GM21723 (cell line): ENCODE measurements around the gene ADAM33.

ENCODE experiments used
- ATAC-seq: cut with Tn5 transposase; IDR thresholded peaks from one replicate; pipeline ENCODE4 v1.9.1; 2021; ENCODE audit warnings: mild to moderate bottlenecking, moderate library complexity; ENCODE audit not compliant: unreplicated experiment

ADAM33 gene, protein sequence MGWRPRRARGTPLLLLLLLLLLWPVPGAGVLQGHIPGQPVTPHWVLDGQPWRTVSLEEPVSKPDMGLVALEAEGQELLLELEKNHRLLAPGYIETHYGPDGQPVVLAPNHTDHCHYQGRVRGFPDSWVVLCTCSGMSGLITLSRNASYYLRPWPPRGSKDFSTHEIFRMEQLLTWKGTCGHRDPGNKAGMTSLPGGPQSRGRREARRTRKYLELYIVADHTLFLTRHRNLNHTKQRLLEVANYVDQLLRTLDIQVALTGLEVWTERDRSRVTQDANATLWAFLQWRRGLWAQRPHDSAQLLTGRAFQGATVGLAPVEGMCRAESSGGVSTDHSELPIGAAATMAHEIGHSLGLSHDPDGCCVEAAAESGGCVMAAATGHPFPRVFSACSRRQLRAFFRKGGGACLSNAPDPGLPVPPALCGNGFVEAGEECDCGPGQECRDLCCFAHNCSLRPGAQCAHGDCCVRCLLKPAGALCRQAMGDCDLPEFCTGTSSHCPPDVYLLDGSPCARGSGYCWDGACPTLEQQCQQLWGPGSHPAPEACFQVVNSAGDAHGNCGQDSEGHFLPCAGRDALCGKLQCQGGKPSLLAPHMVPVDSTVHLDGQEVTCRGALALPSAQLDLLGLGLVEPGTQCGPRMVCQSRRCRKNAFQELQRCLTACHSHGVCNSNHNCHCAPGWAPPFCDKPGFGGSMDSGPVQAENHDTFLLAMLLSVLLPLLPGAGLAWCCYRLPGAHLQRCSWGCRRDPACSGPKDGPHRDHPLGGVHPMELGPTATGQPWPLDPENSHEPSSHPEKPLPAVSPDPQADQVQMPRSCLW

DNA sequence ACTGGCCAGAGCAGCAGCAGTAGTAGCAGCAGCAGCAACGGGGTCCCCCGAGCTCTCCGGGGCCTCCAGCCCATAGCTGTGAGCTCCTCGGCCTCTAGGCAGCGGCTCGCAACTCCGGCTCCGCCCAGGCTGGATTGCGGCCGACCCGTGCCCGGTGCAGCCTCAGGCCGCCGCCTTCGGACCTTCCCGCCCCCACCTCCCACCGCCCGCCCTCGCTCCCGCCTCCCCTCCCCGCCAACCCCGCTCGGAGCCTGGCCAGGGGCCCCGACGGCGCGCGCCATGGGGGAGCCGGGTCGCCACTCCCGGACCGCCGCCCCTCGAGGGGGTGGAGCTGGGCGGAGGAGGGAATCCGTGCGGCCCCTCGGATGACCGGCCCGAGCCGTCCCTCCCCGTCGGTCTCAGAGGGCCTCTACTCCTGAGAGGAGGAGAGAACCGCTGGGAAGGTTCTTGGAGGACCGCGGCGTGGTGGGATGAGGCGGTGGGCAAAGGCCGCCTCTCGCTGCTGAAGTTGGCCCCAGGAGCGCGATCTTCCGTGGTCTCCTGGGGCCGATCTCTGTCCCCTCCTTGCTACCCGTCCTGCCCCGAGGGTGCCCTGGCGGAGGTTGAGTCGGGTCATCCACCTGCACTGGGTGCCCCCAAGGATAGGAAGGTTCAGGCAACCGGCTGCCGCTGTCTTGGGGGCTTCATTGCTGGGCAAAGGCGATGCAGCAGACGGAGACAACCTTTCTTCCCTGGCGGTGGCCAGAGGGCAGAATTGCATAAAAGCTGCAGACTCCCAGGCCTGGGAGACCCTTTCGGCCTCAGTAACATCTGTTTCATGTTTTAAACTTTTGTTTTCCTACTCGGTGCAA, at the start of gene ADAM33:
TSS of gene ADAM33 (minus strand) at position 80 of the 851 bp plus-strand sequence. CDS start at position 74, 6 bp downstream.
- ATAC-seq, result no peak

DNA sequence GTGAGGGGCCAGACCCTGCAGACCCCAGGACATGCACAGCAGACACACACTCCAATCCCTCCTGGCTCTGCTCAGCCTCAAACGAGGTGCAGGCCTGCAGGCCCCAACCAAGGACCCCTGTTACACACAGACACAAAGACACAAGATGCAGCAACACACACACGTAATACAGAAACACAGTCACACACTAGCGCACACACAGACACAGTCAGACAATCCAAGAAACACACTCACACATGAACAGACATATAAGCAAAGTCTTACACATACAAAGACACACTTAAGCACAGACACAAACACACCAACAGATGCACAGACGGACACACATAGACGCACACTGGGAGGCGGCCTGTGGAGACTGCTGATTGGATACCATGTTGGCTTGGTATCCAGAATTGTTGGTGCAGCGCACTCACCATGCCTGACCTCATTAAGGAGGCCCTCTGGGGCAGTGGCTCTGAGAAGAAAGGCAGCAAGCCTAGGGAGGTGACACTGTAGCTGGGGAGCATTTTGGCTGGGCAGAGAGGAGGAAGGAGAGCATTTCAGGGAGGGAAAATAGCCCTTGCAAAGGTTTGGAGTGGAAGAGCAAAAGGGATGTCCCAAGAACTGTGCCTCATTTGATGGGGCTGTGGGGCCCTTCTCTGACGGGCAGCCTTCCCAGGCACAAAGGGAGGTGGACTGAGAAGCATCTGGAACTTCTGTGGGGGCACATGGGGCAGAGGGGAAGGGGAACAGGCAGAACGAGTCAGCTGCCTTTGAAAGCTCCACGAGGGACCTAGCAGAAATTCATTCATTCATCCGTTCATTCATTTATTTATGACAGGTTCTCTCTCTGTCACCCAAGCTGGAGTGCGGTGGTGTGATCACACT, 49.2 kb upstream of the ADAM33 start:
- ATAC-seq, result no peak

GRCh38 chr20:3729811-3730540, 48.2 kb upstream of the ADAM33 start:
- no peak for ATAC-seq

GRCh38 chr20:3729378-3729777, 47.6 kb upstream of the ADAM33 start:
- no peak for ATAC-seq

- ATAC-seq, result no peak
Measured at GRCh38 chr20:3728876-3729275, 47.1 kb upstream of the ADAM33 start.

DNA sequence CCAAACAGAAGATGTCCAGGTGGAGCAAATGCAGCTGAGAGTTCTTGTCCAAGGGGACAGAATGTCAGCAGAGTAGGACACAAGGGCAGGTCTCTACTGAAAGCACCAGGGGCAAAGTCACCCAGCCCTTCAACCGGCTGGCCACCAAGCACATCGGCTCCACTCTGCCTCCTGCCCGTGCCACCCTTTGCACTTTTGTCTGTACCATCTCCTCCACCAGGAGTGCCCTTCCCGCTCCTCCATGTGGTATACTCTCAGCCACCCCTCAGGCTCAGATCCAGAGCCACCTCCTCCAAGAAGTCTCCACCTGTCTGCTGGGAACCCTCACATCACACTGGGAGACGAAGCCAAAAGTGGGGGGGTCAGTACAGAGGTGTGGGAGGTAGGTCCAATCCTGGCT, 46.5 kb upstream of the ADAM33 start:
- no peak for ATAC-seq

DNA sequence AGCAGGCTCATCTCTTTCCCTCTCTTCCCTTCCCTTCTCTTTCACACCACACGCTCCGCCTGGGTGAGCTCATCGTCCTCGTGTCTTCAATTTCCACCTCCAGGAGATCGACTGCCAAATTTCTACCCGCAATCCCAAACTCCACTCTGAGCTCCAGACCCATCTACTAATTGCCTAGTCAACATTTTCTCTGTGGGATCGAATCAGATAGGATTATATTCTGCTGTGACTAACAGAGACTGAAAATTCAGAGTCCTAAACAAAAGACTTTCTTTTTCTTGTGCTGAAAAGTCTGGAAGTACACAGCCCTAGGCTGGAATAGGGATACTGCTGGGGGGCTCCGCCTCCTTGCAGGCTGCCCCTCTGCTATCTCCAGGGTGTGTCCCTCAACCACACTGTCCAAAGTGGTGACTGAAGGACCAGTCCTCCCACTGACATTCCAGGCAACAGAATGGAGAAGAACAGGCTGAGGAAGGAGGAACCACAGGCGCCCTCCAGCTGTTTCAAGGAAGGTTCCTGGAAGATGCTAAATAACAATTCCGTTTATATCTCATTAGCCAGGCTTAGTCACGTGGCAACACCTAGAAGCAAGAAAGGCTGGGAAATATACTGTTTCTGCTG, 45.7 kb upstream of the ADAM33 start:
- ATAC-seq, result no peak

DNA sequence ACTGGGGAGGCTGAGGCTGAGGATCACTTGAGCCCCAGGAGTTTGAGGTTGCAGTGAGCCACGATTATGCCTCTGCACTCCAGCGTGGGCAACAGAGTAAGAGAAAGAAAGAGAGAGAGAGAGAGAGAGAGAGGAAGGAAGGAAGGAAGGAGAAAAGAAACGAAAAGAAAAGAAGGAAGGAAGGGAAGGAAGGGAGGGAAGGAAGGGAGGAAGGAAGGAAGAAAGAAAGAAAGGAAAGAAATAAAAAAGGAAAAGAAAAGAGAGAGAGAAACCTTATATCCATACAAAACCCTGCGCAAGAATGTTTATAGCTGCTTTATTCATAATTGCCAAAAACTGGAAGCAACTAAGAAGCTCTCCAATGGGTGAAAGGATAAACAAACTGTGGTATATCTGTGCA, 42.5 kb upstream of the ADAM33 start:
- ATAC-seq, result no peak

GRCh38 chr20:3723284-3723683, 41.5 kb upstream of the ADAM33 start:
- ATAC-seq, result no peak

DNA sequence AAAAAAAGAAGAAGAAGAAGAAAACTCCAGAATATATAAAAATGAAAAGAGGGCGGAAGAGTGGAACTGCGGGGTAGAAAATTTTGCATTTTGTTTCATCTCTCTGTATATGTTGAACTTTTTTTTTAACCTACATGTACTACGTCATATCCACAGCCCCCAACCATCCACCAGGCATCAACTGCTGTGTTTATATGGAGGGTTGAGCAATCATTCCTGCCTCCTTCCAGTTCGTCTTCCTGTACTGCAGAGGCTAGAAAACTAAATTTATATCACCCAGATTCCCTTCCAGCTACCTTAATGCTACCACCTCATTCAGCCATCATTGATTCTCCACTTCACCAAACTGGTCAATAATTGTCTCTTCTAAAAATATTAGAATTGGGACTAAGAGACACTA, 40.1 kb upstream of the ADAM33 start:
- ATAC-seq, result no peak

DNA sequence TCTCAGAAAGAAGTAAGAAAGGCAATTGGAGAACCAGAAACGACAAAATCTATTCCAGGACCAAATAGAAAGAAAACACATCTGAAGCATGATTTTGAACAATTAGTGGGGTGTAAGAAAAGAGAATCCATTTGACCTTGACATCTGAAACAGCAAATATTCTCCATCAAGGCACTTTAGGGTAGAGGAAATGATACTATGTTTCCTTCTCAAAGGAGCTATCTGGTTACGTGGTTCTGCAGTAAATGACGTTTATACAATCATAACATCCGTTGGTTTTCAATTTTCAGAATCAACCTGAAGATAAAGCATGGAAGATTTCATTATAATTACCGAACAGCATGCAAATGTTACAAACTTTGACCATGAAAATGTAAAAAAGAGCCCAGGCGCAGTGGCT, 38.8 kb upstream of the ADAM33 start:
- ATAC-seq, result no peak

GRCh38 chr20:3720068-3720467, 38.3 kb upstream of the ADAM33 start:
- no peak for ATAC-seq

DNA sequence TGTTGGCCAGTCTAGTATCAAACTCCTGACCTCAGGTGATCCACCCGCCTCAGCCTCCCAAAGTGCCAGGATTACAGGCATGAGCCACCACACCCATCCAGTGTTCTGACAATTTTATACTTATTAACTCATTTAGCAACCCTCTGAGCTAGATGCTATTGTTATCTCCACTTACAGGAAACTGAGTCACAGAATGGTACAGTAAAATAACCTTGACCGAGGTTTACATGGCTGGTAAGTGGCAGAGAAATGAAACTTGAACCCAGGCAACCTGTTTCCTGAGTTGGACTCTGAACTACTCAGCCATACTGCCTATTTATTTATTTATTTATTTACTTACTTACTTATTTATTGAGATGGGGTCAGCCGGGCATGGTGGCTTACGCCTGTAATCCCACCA, 37.2 kb upstream of the ADAM33 start:
- ATAC-seq, result no peak

DNA sequence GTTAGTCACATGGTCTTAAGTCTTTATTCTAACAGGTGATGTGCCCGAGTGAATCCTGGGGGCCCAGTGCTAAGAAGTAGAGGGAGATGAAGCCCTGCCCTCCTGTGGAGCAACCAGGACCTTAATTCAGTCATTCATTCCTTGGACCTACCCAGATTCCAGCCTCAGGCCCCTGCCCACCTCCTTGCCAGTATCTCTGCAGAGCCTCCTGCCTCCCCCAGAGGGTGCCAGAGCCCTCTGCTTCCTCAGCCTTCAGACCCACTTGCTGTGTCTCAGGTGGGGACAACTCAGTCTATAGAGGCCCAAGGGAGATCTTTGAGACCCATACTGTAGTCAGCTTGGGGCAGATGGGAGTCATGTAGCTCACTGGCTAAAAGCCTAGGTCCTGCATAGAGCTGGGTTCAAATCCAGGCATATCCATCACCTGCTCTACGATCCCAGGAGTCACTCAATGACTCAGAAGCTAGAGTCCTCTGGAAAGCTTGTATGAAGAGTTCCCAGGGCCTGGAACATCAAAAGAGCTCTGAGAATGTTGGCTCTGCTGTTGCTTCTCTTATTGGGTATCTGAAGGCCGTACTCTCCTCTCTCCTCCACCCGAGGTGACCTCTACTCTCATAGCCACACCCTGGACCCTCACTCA, 34.5 kb upstream of the ADAM33 start:
- no peak for ATAC-seq

GRCh38 chr20:3714092-3714491, 32.3 kb upstream of the ADAM33 start:
- ATAC-seq, result no peak

DNA sequence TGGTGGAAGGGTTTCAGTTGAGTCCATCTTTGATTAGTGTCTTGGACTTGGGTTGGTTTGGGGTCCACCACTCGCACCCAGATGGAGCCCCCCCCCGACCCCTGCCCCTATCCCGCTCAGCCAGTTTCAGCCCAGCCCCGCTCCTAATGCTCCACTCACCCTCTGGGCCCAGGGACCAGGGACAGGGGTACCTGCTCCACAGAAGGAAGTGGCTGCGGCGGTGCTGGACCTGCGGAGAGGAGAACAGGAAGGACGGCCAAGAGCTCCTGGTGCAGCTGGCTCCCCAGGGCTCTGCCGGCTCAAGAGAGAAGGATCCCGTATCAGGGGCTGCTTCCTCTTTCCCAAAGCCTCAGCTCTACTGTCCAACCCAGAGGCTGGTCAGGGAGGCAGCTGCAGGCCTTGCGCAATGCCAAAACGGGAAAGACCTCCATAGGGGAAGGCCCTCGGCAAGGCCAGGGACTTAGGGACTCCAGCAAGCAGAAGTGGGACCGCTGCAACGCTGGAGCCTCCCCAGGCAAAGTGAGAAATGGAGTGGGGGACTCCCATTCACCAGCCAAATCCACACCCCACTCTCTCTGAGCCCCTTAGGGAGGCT, 30.6 kb upstream of the ADAM33 start, which contains the start of gene SIGLEC1:
TSS of gene SIGLEC1 (minus strand) at position 322 of the 595 bp plus-strand sequence. CDS start 5,472 bp downstream, outside the sequence.
- ATAC-seq, result no peak

GRCh38 chr20:3711484-3711941, 29.7 kb upstream of the ADAM33 start:
- no peak for ATAC-seq
